GM18873 (cell line): ENCODE results near the gene ZMAT5.
"Not testable (repeated sequence)": the region's sequence is repeated elsewhere in the genome, so short reads cannot be mapped to it uniquely, and the experiment has no call there.

ENCODE experiments used
- ATAC-seq: cut with Tn5 transposase; IDR thresholded peaks from one replicate; pipeline ENCODE4 v1.9.1; 2021; ENCODE audit warnings: mild to moderate bottlenecking, moderate library complexity, moderate number of reproducible peaks; ENCODE audit not compliant: unreplicated experiment, low FRiP score

ZMAT5 gene

DNA sequence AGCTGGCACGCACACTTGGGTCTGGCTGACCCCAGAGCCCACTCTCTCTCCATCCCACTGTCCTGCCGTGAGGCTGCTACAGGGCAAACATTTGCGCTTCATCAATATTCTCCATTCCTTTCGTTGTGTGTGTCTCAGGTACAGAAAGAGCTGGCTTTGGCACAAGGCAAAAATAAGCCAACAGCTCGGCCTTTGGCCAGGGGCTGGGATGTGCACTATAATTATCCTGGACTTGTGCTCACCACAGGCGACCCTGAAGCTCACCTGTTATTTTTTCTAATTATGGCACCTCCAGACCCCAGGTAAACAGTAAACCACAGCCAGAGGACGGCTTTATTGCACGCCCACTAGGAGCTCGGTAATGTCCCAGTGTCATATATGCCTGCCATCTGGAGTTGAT is 10.9 kb downstream of the ZMAT5 start:
- no peak for ATAC-seq

DNA sequence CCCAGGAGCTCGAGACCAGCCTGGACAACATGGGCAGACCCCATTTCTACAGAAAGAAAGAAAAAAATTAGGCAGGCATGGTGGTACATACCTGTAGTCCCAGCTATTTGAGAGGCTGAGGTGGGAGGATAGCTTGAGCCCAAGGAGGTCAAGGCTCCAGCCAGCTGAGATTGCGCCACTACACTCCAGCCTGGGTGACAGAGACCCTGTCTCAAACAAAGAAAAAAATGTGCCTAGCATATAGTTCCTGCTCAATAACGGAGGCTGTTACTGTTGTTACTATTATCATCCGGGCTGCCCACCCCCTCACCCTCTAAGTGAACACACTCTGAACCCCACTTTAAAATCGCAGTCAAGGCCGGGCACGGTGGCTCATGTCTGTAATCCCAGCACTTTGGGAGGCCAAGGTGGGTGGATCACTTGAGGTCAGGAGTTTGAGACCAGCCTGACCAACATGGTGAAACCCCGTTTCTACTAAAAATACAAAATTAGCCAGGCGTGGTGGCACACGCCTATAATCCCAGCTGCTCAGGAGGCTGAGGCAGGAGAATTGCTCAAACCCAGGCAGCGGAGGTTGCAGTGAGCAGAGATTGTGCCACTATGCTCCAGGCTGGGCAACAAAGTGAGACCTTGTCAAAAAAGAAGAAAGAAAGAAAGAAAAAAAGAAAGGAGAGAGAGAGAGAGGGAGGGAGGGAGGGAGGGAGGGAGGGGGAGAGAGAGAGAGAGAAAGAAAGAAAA is 12.0 kb downstream of the ZMAT5 start:
- ATAC-seq = not testable (repeated sequence)

DNA sequence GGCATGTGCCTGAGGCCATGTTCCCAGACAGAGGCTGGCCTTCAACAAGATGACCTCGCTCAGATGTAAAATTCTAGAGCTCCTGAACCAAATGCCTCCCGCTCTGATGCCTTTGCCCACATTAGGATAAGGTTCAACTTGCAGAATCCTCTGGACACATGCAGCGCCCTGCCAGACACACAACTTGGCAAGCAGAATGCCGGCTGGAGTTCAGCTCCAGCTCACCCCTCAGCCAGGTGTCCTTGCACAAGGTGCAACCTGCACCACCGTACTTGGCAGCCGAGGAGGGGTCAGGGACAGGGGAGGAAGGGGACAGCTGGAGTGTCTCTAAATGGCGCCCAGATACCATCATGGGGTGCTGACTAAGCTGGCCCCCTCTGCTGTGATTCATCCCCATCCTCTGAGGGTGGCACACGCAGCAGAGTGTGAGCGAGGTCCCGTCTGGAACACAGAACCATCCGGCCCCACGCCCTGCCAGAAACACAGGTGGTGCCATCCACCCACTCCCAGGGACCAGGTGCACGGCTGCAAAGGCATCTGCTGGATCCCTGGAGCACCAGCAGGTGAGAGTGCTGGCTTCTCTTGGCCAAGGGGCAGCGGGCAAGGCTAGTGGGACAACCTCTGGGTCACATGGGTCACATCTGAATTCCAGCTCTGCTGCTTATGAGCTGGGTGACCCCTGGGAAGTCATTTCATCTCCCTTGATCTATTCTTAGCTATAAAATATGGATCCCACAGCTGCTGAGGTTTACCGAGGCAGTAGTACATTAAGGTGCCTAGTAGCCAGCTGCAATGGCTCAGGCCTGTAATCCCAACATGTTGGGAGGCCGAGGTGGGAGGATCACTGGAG is 12.8 kb downstream of the ZMAT5 start:
- ATAC-seq = no peak

DNA sequence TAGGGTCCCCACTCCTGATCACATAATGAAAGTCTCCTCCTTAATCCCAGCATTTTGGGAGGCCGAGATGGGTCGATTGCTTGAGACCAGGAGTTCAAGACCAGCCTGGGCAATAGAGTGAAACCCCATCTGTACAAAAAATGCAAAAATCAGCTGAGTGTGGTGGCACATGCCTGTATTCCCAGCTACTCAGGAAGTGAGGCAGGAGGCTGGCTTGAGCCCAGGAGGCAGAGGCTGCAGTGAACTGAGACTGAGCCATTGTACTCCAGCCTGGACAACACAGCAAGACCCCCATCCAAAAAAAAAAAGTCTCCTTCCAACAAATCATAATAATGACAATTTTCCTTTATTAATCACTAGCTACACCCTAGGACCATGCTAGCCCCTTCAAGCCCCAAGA is 15.1 kb downstream of the ZMAT5 start:
- no peak for ATAC-seq

DNA sequence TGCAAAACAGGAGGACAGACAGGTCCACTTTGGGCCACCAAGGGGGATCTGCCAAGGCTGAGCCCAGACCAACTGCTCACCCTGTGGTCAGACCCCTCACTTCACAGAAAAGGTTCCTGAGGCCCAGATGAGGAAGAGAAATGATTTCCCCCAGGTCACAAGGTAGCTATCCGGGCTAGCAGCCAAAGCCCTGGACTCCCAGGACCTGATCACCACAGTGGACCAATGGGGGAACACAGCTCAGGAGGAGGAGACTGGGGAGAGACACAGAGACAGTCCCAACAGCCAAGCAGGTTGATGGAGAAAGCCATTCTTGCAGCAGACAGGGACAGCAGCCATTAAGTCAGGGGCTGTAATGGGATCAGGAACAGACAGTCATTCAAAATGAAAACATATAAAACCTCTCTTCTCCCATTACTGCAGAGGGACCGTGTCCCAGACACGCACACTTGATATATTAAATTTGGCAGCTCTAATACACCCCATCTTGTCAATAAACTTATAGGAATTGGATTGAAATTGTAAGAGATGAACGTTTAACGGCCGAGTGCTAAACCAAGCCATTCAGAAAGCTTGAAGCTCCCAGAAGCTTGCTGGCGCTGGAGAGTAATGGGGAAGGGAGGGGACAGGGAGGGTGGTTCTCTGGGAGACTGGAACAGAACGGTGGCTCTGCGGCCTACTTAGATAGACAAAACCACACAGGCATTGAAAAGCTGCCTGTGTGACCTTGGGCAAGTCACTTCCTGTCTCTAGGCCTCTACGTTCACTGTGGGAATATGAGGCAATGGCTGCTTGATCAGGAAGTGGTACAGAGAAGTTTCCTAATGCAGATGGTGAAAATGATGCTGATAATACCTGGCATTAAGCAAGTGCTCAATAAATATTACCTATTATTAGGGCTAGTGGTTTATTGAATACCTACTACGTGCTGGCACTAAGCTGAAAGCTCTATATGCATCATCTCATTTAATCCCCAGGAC is 16.0 kb downstream of the ZMAT5 start:
- no peak for ATAC-seq

DNA sequence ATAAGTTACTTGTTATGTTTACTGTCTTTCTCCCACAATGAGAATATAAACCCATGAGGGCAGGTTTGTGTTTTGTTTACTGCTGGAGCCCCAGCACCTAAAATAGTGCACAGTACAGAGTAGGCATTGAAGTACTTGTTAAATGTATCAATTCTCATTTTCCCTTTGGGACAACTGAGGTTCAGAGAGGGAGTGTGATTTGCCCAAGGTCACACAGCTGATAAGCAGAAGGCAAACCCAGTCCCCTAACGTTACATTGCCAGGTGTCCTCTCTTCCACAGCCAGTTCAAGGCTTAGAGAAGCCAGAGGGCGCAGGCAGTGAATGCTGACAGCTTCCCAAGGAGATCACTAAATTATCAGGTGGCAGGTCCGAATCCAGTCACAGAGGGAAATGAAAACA is 16.8 kb downstream of the ZMAT5 start:
- no peak for ATAC-seq

DNA sequence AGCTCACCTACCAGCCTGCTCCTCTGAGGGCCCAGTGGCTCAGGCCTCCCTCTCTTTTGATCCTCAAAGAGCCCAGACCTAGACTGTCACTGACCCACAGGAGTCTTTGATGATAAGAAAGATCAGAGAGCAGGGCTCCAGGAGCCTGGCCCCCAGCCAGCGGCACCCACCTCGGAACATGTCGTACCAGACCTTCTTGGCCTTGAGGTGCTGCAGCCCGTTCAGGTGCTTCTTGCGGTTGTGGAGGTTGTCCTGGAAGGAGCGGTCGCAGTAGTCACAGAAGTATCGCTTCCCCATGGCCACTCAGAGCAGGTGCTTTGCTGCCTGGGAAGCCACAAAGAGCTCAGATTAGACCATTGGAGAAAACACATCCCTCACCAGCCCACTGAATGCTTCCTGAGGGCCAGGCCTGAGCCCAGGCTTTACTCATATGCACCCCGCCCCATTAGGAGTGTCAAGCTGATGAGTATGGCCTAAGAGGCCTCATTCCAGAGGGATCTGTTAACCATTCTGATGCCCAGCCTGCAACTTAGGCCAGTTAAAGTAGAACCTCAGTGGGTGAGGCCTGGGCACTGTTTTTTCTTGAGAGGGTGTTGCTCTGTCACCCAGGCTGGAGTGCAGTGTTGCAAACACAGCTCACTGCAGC is 18.4 kb downstream of the ZMAT5 start:
- ATAC-seq = no peak

DNA sequence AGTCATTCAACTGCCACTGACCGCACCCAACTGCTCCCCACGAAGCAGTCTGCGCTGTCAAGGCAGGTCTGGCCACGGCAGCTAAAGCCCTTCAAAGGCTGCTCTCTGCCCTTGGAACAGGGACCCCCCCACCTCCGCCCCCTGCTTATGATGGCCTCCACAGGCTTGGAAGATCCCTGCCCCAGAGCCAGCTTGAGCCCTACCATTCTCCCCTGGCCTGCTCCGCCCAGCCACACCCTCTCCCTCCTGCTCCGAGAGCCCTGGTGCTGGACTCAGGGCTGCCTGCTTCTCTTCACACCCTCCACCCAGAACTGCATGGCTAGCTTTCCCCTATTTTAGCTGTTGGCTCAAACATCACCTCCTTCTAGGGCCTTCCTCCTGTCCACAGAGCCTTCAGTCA is 19.0 kb downstream of the ZMAT5 start:
- no peak for ATAC-seq

DNA sequence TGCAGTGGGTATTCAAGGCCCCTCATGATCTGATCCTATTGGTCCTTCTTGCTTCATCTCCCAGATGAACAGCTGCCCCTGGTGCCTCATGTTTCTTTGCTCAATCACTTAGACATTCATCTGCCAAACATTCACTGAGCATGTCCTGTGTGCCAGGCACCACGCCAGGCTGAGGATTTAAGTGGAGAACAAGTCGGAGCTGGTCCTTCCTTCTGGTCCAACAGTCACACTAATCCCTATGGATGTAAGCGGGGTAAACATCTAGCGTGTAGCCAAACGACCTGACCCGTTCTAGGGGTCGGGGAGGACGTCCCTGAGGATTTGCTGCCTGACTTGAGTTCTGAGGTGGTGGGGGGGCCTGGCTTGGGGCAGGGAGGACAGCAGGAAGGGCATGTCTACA is 21.9 kb downstream of the ZMAT5 start:
- ATAC-seq = no peak

DNA sequence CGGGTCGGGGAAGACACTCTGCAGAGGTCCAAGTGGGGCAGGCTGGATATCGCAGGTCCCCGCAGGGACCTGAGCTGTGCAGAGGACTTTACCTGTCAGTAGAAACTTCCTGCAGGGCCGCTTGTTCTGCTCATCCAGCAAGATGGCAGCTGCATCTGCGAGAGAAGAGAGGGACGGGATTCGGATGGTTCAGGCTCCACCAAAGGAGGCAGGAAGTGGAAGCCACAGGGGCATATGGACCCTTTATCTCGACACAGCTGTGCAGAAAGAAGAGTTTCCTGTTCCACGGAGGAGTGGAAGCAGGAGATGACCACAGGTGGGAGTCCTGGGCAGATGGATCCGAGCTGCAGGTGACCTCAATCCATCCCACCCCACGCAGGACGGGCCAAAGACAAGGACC is 24.5 kb downstream of the ZMAT5 start:
- ATAC-seq = no peak

DNA sequence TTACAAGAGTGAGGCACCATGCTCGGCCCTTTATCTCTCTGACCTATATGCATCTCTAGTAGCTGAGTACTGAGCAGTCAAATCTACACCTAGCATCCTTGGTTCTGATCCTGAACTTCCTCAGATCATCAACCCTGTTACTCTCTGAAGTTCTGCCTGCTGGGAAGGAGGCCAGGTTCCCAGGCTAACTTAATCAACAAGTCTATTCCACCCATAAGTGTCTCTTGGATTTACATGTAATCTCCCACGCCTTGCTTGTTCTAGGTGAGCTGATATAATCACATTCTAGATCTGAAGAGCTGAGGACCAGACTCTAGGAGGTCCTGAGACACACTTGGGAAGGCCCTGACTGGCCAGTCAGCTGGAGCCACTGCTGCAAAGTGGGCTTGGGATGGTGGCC is 24.9 kb downstream of the ZMAT5 start:
- no peak for ATAC-seq

DNA sequence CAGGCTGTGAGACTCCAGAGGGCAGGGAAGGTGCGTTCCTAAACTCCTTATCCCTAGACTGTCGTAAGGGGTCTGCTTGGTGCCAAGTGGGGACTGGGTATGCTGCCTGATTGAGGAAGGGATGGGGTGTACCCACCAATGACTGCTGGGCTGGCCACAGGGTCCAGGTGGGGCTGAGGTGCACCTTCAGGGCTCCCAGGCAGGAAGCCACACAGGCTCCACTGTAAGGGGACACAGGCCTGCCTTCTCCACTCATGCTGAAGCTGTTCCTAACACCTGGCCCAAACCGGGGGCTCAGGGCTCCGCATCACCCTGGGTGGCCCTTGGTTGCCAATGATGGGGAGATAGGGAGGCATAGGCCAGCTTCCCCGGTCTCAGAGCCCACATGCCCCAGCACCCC is 26.6 kb downstream of the ZMAT5 start:
- ATAC-seq = no peak

DNA sequence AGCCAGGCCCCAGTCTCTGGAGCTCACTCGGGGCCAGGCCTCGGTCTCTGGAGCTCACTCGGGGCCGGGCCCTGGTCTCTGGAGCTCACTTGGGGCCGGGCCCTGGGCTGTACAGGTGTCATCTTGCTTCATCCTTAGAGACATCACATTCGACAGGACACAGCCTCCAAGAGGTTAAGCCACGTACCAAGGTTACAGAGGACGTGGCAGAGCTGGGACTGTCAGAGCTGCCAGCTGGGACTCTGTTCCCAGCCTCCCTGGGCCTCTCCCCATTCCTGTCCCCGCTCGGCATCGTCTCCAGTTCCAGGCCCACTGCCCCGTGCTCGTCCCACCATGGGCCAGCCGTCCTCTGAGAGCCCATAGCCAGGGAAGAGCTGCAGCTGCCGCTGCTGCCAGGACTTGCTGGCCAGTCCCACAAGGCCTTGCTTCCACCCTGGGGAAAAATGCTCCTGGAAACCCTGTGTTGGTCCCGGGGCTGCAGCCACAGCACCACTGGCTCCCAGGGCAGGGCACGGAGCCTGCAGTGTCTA is 27.4 kb downstream of the ZMAT5 start:
- no peak for ATAC-seq

DNA sequence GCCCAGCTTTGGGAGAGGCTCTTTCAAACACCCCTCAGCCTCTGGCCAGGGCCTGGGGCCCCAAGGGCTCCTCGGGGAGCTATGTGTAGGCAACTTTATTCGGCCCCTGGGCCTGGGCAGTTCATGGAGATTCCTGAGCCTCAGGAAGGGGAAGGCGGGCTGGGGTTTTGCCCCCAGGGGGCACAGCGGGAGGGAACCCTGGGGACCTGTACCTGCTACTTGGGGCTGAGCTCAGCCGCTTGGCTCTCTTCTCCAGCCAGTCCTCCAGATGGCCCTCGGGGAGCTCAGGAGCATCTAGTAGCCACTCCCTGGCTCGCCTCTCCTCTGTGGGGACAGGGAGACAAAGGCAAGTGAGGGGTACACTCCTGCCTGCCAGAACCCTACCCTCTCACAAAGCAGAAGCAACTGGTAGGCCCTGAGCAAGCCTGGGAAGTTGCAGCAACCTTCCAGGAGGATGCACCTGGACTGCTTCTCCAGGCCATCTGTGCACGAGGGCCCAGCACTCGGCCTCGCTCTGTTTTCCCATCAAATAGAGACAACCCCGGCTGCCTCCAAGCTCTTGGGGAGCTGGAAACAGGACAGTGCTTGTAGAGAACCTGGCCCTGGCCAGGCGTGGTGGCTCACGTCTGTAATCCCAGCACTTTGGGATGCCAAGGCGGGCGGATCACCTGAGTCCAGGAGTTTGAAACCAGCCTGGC is 28.5 kb downstream of the ZMAT5 start:
- ATAC-seq = no peak

DNA sequence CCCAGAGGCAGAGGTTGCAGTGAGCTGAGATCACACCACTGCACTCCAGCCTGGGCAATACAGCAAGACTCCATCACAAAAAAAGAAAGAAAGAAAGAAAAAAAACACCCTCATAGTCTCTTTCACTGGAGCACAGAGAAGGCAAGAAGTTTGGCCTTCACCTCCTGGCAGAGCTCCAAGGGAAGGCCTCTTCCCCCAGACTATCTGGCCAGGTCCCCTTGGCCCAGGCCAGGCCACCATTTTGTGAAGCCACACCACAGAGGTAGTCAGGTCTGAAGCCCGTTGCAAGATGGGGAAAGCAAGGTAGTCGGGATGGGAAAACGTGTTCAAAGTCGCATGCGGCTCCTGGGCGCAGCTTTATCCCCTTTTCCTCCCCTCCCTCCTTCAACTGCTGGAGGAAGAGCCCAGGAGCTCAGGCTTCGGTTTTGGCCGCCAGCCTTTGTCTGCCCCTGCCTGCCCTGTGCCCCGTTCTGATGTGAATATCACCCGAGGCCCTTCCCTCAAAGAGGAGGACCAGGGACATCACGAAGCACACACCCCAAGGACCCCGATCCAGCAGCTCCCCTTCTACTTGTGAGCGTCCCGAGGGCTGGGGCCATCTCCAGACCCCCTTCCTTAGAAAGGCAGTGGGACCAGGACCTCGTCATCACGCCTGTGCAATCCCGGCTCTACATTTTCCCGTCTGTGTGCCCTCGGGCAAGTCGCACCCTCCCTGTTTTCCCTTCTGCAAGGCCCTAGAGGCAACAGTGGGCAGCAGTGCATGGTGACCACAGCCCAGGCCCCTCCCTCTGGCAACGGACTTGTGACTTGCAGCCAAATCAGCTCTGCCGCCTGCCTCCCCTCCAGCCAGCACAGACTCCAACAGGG is 29.3 kb downstream of the ZMAT5 start:
- ATAC-seq = no peak

DNA sequence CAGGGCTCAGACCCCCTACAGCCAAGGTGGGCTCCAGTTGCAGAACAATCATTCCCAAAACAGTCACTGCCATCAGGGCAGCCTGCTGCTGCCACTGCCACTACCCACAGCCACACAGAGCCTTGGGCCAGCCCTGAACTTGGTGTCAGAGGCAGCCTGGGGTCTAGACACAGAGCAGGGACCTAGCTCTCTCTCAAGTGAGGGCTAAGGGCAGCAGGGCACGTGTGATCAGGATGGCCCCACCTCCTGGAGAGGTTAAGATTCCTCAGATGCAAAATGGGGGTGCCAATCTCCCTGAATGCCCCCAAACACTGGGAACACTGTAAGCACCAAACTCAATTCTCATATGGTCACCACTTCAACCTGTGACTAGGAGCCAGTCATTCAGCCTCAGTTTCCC is 31.4 kb downstream of the ZMAT5 start:
- ATAC-seq = no peak

DNA sequence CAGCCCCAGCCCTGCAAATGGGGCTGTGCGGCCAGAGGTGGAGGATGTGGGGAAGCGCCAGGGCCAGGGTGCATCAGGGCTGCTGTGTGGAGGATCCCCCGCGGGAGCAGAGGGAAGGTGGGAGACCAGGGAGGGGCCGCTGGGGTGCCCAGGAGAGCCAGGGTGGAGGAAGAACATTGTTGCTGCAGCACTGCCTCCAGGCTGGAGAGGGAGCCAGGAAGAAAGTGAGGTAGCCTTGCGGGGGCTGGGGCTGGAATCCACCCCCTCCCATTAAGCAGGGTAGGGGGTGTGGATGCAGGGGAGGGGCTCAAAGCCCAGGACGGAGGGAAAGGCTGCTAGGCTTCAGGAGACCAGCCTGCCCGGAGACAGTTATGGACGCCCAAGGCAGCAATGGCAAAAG is 32.0 kb downstream of the ZMAT5 start:
- ATAC-seq = no peak

DNA sequence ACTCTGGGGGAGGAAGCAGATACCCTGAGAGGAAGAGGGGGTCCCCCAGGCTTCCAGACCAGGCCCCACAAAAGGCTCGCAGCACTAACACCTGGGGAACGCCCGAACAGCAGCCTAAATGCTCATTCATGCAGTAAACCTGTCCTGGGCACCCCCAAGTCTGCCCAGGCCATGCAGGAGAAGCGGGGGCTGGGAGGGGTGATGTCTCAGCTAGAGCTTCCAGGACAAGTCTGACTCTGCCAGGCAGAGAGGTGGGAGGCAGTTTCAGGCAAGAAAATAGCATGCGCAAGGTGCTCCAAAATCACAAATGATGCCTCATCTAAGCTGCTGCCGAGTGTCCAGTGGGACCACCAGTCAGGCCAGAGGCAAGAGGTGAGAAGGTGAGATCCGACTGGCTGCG is 32.4 kb downstream of the ZMAT5 start:
- no peak for ATAC-seq
